Pancreas (tissue), 10 donors: ENCODE measurements around the gene DNAH1. TPM values are rescaled to one million over a fixed set of nuclear protein-coding genes. Genes with fewer than 3 reads are reported as not detected.

Source experiments
- ATAC-seq, 4 donors: fragments of 200-7000 bp; cut with Tn5 transposase; one replicate each; pipeline versions ENCODE4 v1.8.0 to v1.9.1; 2020; ENCODE audit warnings: mild to moderate bottlenecking in 4 of 4, moderate library complexity in 4 of 4
- DNase-seq, 6 donors: peaks; one replicate each; pipeline ENCODE4 v3.0.0-alpha.2; 2020
- FAIRE-seq: peaks from 2 replicates; lab custom pipeline; 2012; peaks lifted over from hg19 to GRCh38; lab: Jason Lieb, UNC
- H3K27ac ChIP-seq, 4 donors: fragments of 200-600 bp; sonication (generic); 1 replicate in 3 of 4; 2 replicates in 1 of 4; pipeline versions ENCODE4 v1.5.0 to v1.8.0; 2020
- H3K27me3 ChIP-seq, 4 donors: fragments of 200-600 bp; one replicate each; pipeline ENCODE4 v1.8.0; 2021
- H3K36me3 ChIP-seq, 3 donors: fragments of 200-600 bp; sonication (generic) in 1 of 3; one replicate each; pipeline versions ENCODE4 v1.5.0 to v1.8.0; 2020 to 2021
- H3K4me1 ChIP-seq, 3 donors: fragments of 200-600 bp; one replicate each; pipeline ENCODE4 v1.8.0; 2021
- H3K4me3 ChIP-seq, 4 donors: fragments of 200-600 bp; sonication (generic) in 2 of 4; one replicate each; pipeline versions ENCODE4 v1.5.0 to v1.8.0; 2020 to 2021
- H3K9me3 ChIP-seq, 4 donors: fragments of 200-600 bp; one replicate each; pipeline ENCODE4 v1.8.0; 2021
- CTCF ChIP-seq, 4 donors: fragments of 200-600 bp; sonication (generic) in 3 of 4; IDR thresholded peaks; one replicate each; pipeline versions ENCODE4 v1.5.0 to v1.8.0; 2021; ENCODE audit warnings: antibody characterized with exemption in 4 of 4
- WGBS, 2 donors: extraction: QIAGEN DNeasy Blood & Tissue Kit; methylation state at CpG; one replicate each; pipeline ENCODE4 v1.1.7; 2013; 5-methylcytosine and 5-hydroxymethylcytosine counted together
- intact Hi-C, 3 donors: fragments of 100-400 bp; cut with DNase I; formaldehyde crosslinking; loops; one replicate each; pipeline versions ENCODE4 v1.11.1 to v1.14.2; 2022
- polyA plus RNA-seq, 2 donors: library from polyadenylated mRNA; stranded (reverse); fragments of 200-250 nt; gene quantifications; one replicate each; pipeline ENCODE4 v1.2.3, GENCODE V29; 2013
- total RNA-seq, 6 donors: library from RNA; stranded (reverse); fragmentation: NEBNext Ultra II Directional in 4 of 6; extraction: Animal tissue kit (Norgen Biotek cat#: 25700) in 4 of 6; gene quantifications; one replicate each; pipeline versions ENCODE4 v1.2.1 to v1.2.4, GENCODE V29; 2021 to 2023
- donor health status: healthy with polysubstance abuse.
- donor health status: DM: no; HTN: no; CAD: no; lungs with moderate emphysema.
- donor health status: DM: no; HTN: no; CAD: no.
- donor health status: control.
- donor health status: control.
- donor health status: Bipolar disorder and iron deficiency.
- donor health status: DM: yes; HTN: yes; CAD: no.
- donor health status: DM: no; HTN: no; CAD: no.
- donor health status: DM: no; HTN: no; CAD: no.
- donor health status: DM: yes; HTN: yes; CAD: no.

Gene DNAH1
- total and polyA plus RNA-seq, 8 donors: 2.9 to 11.4 (median 4.6) TPM

- 93 to 98% methylated on average over 5 of the region's 5 CpGs for WGBS, 2 donors
- ATAC-seq: no peak
These were observed 10.2 kb upstream of the DNAH1 start for GRCh38 chr3:52305926-52306325.

GRCh38 chr3:52306978-52307377 is 9.1 kb upstream of the DNAH1 start:
- H3K4me3 ChIP-seq: no peak overlapping the region
- WGBS, 2 donors: 88 to 93% methylated on average over 4 of the region's 4 CpGs
- TF ChIP-seq CTCF (IDR thresholded peaks at IDR 0.05): no peak
- intact Hi-C loops: no loop called here
- H3K9me3 ChIP-seq: no peaks in the 10 kb centered on the region
- no peaks in the 10 kb centered on the region for H3K36me3 ChIP-seq
- DNase-seq (peak in 1 of 6 donors; percentile 14), FAIRE-seq (no peak), ATAC-seq (no peak)
- H3K4me1 ChIP-seq: no peaks in the 10 kb centered on the region
- no peaks in the 10 kb centered on the region for H3K27me3 ChIP-seq
- H3K27ac ChIP-seq: no peak overlapping the region

More at GRCh38 chr3:52305926-52306325, 10.2 kb upstream of the DNAH1 start:
- no peak for TF ChIP-seq CTCF (IDR thresholded peaks at IDR 0.05)
- intact Hi-C loops: no loop called here
- FAIRE-seq (no peak), DNase-seq (peak in 1 of 6 donors; percentile 20)
- Histone ChIP-seq H3K4me3 (no peak overlapping the region), H3K9me3 (no peaks in the 10 kb centered on the region), H3K4me1 (no peaks in the 10 kb centered on the region), H3K27ac (no peak overlapping the region), H3K27me3 (no peaks in the 10 kb centered on the region), H3K36me3 (no peaks in the 10 kb centered on the region)

GRCh38 chr3:52308308-52308707 is 7.8 kb upstream of the DNAH1 start:
- FAIRE-seq (no peak), DNase-seq (no peak), ATAC-seq (no peak)
- WGBS, 2 donors: 48 to 60% methylated on average over 1 of the region's 1 CpG
- Histone ChIP-seq H3K27me3 (no peaks in the 10 kb centered on the region), H3K4me3 (no peak overlapping the region), H3K9me3 (no peaks in the 10 kb centered on the region), H3K36me3 (no peaks in the 10 kb centered on the region), H3K27ac (no peak overlapping the region), H3K4me1 (no peaks in the 10 kb centered on the region)
- no peak for TF ChIP-seq CTCF (IDR thresholded peaks at IDR 0.05)
- intact Hi-C loops: no loop called here

GRCh38 chr3:52310861-52311575 is 5.1 kb upstream of the DNAH1 start:
- Histone ChIP-seq H3K27me3 (no peaks in the 10 kb centered on the region), H3K36me3 (no peaks in the 10 kb centered on the region), H3K4me1 (no peaks in the 10 kb centered on the region), H3K4me3 (no peak overlapping the region), H3K9me3 (no peaks in the 10 kb centered on the region), H3K27ac (no peak overlapping the region)
- DNase-seq (no peak), ATAC-seq (no peak), FAIRE-seq (no peak)
- intact Hi-C loops: no loop called here
- WGBS, 2 donors: 90 to 96% methylated on average over 8 to 9 of the region's 9 CpGs
- no peak for TF ChIP-seq CTCF (IDR thresholded peaks at IDR 0.05)

GRCh38 chr3:52311576-52312119 is 4.5 kb upstream of the DNAH1 start:
- H3K27ac ChIP-seq: no peak overlapping the region
- no peak for TF ChIP-seq CTCF (IDR thresholded peaks at IDR 0.05)
- no peaks in the 10 kb centered on the region for H3K36me3 ChIP-seq
- ATAC-seq (no peak), FAIRE-seq (no peak), DNase-seq (peak in 1 of 6 donors; percentile 52)
- H3K27me3 ChIP-seq: no peaks in the 10 kb centered on the region
- WGBS, 2 donors: 91% methylated on average over 8 to 9 of the region's 9 CpGs
- intact Hi-C loops: no loop called here
- H3K4me1 ChIP-seq: no peaks in the 10 kb centered on the region
- no peak overlapping the region for H3K4me3 ChIP-seq
- H3K9me3 ChIP-seq: no peaks in the 10 kb centered on the region
